Sigmoid colon (tissue), 7 donors: ENCODE data around the gene DPF3. TPM values are rescaled to one million over a fixed set of nuclear protein-coding genes. Genes with fewer than 3 reads are reported as not detected.
A peak's percentile ranks its signal among the peaks of the same experiment; 100 is the strongest.

Source experiments
- DNase-seq: peaks from one replicate; pipeline ENCODE4 v3.0.0-alpha.2; 2019
- H3K27ac ChIP-seq, 4 donors: fragments of 200-600 bp; sonication (generic); one replicate each; pipeline ENCODE4 v1.5.1; 2016 to 2019; ENCODE audit warnings: mild to moderate bottlenecking in 1 of 4
- H3K27me3 ChIP-seq, 3 donors: fragments of 200-600 bp; sonication (generic); one replicate each; pipeline ENCODE4 v1.5.1; 2019; ENCODE audit warnings: mild to moderate bottlenecking in 1 of 3
- H3K36me3 ChIP-seq, 4 donors: fragments of 200-600 bp; sonication (generic); one replicate each; pipeline ENCODE4 v1.5.1; 2016 to 2019
- H3K4me1 ChIP-seq, 4 donors: fragments of 200-600 bp; sonication (generic); one replicate each; pipeline ENCODE4 v1.5.1; 2017 to 2019
- H3K4me3 ChIP-seq, 4 donors: fragments of 200-600 bp; sonication (generic); one replicate each; pipeline ENCODE4 v1.5.1; 2017 to 2019; ENCODE audit warnings: mild to moderate bottlenecking in 2 of 4, moderate library complexity in 1 of 4
- H3K9me3 ChIP-seq, 4 donors: fragments of 200-600 bp in 3 of 4; sonication (generic) in 3 of 4; one replicate each; pipeline versions ENCODE4 v1.5.1 to v1.6.1; 2013 to 2019
- CTCF ChIP-seq, 4 experiments: fragments of 450-650 bp in 3 of 4; fragments of 200-600 bp in 1 of 4; IDR thresholded peaks; one replicate each; pipeline ENCODE4 v1.5.1; 2016 to 2019; ENCODE audit warnings: antibody characterized with exemption in 4 of 4, mild to moderate bottlenecking in 3 of 4, moderate library complexity in 2 of 4
- EP300 ChIP-seq, 4 donors: sonication (generic); formaldehyde crosslinking; IDR thresholded peaks; one replicate each; pipeline ENCODE4 v1.6.1; 2017; ENCODE audit warnings: antibody characterized with exemption in 4 of 4
- POLR2A ChIP-seq, 2 donors: fragments of 450-650 bp; IDR thresholded peaks; one replicate each; pipeline ENCODE4 v1.6.1; 2016; ENCODE audit warnings: antibody characterized with exemption in 2 of 2, mild to moderate bottlenecking in 2 of 2, moderate library complexity in 2 of 2
- POLR2AphosphoS5 ChIP-seq, 4 donors: sonication (generic); formaldehyde crosslinking; IDR thresholded peaks; one replicate each; pipeline ENCODE4 v1.6.1; 2017; ENCODE audit warnings: antibody characterized with exemption in 4 of 4
- WGBS, 2 donors: extraction: QIAGEN DNeasy Blood & Tissue Kit; methylation state at CpG; one replicate each; pipeline ENCODE4 v1.1.7; 2013; 5-methylcytosine and 5-hydroxymethylcytosine counted together
- intact Hi-C: fragments of 100-400 bp; cut with DNase I; formaldehyde crosslinking; loops from one replicate; pipeline ENCODE4 v1.15.1; 2023
- polyA plus RNA-seq, 3 donors: library from polyadenylated mRNA; stranded (reverse); fragments of 200-250 nt; gene quantifications; one replicate each; pipeline ENCODE4 v1.2.3, GENCODE V29; 2013
- total RNA-seq, 4 donors: library from RNA; depleted of rRNA; stranded (reverse); fragments of >200 nt; gene quantifications; one replicate each; pipeline ENCODE4 v1.1.0, GENCODE V29; 2016
- donor health status: healthy with polysubstance abuse.
- donor health status: Bipolar disorder and iron deficiency.
- donor health status: healthy.

The DPF3 gene
- total and polyA plus RNA-seq, 7 donors: 0.28 to 4.5 (median 2.3) TPM

GRCh38 chr14:72925171-72925759, 31.4 kb upstream of the DPF3 start:
- Histone ChIP-seq H3K27me3 (no peaks in the 10 kb centered on the region), H3K36me3 (no peaks in the 10 kb centered on the region), H3K27ac (peak overlapping the region; percentile 59 to 81 (median 79)), H3K4me3 (peak overlapping the region in 3 of 4 donors; percentile 73 to 87 (median 87)), H3K4me1 (peaks cover 0 to 16% (median 6%) of the 10 kb centered on the region in 4 donors), H3K9me3 (no peaks in the 10 kb centered on the region)
- TF ChIP-seq POLR2AphosphoS5 (IDR thresholded peaks at IDR 0.05) (no peak), EP300 (IDR thresholded peaks at IDR 0.05) (no peak), CTCF (IDR thresholded peaks at IDR 0.05) (no peak), POLR2A (IDR thresholded peaks at IDR 0.05) (no peak)
- intact Hi-C loops: no loop called here
- 72 to 88% methylated on average over 22 of the region's 22 CpGs for WGBS, 2 donors
- DNase-seq: no peak

- no peak for DNase-seq
- Histone ChIP-seq H3K4me1 (peaks cover 0 to 16% (median 6%) of the 10 kb centered on the region in 4 donors), H3K36me3 (no peaks in the 10 kb centered on the region), H3K9me3 (no peaks in the 10 kb centered on the region), H3K27ac (no peak overlapping the region), H3K27me3 (no peaks in the 10 kb centered on the region), H3K4me3 (no peak overlapping the region)
- intact Hi-C loops: no loop called here
- TF ChIP-seq EP300 (IDR thresholded peaks at IDR 0.05): no peak
- WGBS, 2 donors: 59 to 79% methylated on average over 5 of the region's 5 CpGs
These were observed 30.4 kb upstream of the DPF3 start for GRCh38 chr14:72924337-72924736.

GRCh38 chr14:72921396-72921795, 27.5 kb upstream of the DPF3 start:
- TF ChIP-seq EP300 (IDR thresholded peaks at IDR 0.05) (no peak), POLR2AphosphoS5 (IDR thresholded peaks at IDR 0.05) (no peak), CTCF (IDR thresholded peaks at IDR 0.05) (no peak), POLR2A (IDR thresholded peaks at IDR 0.05) (no peak)
- Histone ChIP-seq H3K36me3 (no peaks in the 10 kb centered on the region), H3K27me3 (no peaks in the 10 kb centered on the region), H3K4me3 (no peak overlapping the region), H3K27ac (no peak overlapping the region), H3K4me1 (peaks cover 0 to 23% (median 5%) of the 10 kb centered on the region in 4 donors), H3K9me3 (no peaks in the 10 kb centered on the region)
- intact Hi-C loops: no loop called here
- no peak for DNase-seq

GRCh38 chr14:72920008-72920407, 26.1 kb upstream of the DPF3 start:
- Histone ChIP-seq H3K4me1 (peaks cover 0 to 21% (median 2%) of the 10 kb centered on the region in 4 donors), H3K27me3 (no peaks in the 10 kb centered on the region), H3K36me3 (no peaks in the 10 kb centered on the region), H3K9me3 (no peaks in the 10 kb centered on the region), H3K27ac (no peak overlapping the region), H3K4me3 (no peak overlapping the region)
- TF ChIP-seq CTCF (IDR thresholded peaks at IDR 0.05) (no peak), POLR2AphosphoS5 (IDR thresholded peaks at IDR 0.05) (no peak), POLR2A (IDR thresholded peaks at IDR 0.05) (no peak), EP300 (IDR thresholded peaks at IDR 0.05) (no peak)
- 81 to 85% methylated on average over 2 of the region's 2 CpGs for WGBS, 2 donors
- DNase-seq: no peak
- intact Hi-C loops: no loop called here

GRCh38 chr14:72917094-72917802, 23.3 kb upstream of the DPF3 start:
- peak overlapping the region in 1 of 4 donors; percentile 16 for H3K27ac ChIP-seq

More at GRCh38 chr14:72917094-72917802, 23.3 kb upstream of the DPF3 start:
- peak in 3 of 4 donors; percentile 46 to 73 (median 52) for TF ChIP-seq POLR2AphosphoS5 (IDR thresholded peaks at IDR 0.05)
- no peak for TF ChIP-seq POLR2A (IDR thresholded peaks at IDR 0.05)
- Histone ChIP-seq H3K4me1 (peaks cover 0 to 21% (median 2%) of the 10 kb centered on the region in 4 donors), H3K9me3 (no peaks in the 10 kb centered on the region), H3K27me3 (no peaks in the 10 kb centered on the region), H3K4me3 (no peak overlapping the region), H3K36me3 (no peaks in the 10 kb centered on the region)
- DNase-seq: no peak
- WGBS, 2 donors: 69 to 83% methylated on average over 9 of the region's 9 CpGs
- intact Hi-C loops: no loop called here
